GM21360 (cell line): ENCODE measurements around the gene GRIN2A.

Experiments used
- ATAC-seq: cut with Tn5 transposase; IDR thresholded peaks from one replicate; pipeline ENCODE4 v1.9.1; 2021; ENCODE audit warnings: mild to moderate bottlenecking, moderate library complexity; ENCODE audit not compliant: unreplicated experiment

The GRIN2A gene

DNA sequence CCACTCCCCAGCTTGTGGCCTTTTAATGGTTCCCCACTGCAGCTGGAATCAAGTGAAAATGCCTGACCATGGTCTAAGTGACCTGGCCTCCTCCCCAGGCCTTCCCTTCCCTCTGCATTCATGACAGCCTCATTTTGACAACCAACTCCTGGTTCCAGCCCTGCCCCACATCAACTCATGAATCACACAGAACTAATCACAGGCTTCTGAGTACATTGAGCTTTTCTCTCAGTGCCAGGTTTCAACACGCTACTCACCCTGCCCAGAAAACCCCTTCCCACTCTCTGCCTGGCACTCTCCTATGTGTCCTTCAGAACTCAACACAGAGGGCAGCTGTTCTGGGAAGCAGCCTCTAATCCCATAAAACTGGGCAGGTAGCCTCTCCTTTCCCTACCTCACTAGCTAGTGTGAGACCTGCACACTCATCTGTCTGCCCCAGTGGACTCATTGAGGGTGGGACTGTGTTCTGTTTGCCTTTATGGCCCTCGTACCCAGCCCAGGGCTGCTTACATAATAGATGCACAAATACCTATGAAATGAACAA is 313.6 kb downstream of the GRIN2A start:
- ATAC-seq, result no peak

DNA sequence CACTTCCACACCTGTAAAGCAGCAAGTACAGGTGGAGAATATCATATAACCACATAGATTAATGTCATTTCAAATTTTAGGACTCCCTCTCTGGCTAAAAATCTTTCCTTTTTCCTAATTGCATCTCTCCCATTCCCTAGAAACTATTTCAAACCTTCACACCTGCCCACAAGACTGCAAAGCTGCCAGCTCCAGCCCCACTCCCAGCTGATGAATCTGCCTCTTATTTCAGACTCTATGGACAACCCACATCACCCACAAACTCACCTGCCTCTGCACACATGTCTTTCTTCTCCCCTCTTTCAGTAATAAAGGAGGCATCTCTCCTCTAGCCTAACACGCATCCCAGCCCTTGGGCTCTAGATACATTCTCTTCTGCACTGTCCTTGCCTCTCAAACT is 315.1 kb downstream of the GRIN2A start:
- no peak for ATAC-seq

DNA sequence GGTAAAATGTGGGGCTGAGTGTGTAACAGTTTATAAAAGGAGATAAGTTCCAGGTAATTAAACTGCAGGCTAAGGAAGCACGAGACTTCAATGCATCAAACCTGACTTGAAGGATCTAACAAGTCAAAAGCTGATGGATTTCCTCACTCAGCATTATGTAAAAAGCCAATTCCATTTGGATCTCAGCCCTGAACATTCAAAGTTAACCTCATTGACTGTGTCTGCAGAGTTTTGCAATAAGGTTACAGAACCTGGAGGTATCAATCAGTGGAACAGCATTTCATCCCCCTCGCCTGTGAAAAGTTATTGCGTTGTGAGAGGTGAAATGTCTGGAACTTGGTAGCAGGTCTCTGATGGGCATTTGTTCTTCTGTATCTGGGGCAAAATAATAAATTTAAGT is 317.8 kb downstream of the GRIN2A start:
- ATAC-seq, result no peak

DNA sequence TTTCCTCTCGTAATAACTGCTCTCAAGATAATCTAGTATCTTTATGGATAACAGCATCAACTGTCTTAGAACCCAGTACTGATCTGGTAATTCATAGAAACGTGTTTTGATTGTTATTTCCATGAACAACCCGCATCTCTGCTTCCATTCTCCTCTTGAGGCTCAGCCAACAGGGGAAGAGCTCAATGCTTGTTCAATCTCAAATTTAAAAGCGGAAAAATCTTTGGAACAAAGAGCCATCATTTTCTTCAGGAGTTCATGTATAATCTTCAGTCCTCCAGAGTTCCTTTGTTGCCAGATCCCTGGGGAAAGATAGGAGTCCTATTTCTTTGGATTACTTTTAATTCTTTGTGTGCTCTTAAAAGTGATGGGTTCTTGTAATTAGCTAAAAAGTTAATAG is 319.9 kb downstream of the GRIN2A start:
- no peak for ATAC-seq

DNA sequence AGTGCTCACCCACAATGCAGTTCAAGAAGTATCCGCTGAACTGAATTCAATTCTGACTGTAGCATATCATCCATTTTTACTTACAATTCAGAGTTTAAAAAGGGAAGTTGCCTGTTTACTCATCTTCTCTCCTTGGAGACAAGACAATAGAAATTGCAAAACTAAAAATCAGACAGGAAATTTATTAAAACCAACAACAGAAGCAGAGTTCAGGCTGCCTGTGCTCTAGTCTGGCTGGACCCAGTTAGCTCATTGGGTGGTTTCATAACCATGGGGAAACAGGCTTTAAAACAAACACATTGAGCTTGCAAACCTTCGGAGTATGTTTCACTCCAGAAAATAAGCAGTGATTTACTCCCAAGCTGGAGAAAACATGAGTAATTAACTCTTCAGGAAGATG is 321.4 kb downstream of the GRIN2A start:
- ATAC-seq, result no peak

DNA sequence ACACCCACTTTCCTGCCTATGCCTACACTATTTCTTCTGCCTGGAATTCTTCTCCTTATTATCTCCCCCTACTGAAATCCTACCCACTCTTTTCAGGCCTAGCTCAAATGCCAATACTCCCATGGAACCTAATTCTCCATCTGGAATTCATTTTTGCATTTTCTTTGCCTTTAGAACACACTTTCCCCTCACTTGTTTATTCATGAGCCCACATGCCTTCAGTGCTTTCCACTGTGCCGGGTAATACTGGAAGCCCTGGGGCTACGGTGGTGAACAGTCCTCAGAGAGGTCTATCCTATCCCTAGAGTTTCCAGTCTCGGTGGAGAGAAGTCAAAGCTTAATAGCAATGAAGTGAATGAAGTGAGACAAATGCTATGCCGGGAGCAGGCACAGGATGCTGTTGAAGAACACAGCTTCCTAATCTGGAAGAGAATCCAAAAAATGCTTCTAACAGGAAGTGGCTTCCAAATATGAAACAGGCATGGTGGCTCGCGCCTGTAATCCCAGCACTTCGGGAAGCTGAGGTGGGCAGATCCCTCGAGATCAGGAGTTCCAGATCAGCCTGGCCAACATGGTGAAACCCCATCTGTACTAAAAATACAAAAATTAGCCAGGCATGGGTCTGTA is 322.4 kb downstream of the GRIN2A start:
- ATAC-seq, result no peak

DNA sequence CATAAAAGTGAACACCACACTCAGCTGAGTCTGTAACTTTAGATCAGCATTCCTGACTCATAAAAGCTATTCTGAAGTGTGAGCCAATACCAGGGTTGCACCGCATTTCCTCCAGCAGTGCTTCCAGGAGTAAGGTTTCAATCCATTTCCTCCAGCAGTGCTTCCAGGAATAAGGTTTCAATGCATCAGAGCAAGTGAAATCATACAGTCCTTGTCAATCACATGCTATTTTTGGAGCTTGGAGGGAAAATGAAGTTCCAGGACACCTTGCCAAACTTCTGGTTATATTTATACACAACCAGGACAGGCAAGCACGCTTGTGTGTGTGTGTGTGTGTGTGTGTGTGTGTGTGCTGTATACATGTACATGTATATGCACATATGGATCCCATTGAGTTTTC is 327.6 kb downstream of the GRIN2A start:
- ATAC-seq, result no peak

DNA sequence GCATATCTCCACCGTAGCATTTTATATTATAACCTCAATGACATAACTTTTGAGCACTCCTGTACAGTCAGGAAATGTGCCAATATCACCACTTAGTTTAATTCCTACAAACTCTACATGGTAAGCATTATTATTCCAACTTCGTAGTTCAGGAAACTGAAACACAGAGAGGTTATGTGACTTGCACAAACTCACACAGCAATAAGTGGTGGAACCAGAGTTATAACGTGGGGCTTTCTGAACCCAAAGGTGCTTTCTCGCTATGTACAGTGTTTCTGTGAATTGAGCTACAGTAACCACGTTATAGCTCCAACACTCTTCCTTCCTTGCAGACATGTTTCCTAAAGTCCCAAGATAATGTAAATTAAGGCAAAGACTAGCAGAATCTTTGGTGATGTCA is 330.2 kb downstream of the GRIN2A start:
- no peak for ATAC-seq

DNA sequence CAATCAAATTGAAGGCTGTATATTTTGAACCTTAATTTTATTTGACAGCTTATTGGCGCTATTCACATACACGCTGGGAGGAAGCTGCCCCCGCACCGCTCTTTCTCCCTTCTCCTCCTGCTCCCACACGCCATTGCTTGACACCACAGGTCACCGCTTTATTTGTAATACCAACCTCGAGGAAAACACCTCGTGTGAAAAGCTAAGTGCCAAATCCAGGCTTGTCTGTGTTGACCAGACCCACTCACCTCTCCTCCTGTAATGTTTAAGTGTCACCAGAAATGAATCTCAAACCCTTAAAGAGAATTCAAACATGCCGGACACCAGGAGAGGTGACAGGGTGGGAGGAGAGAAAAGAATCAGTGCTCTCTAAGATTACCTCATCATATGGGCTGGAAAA is 331.4 kb downstream of the GRIN2A start:
- ATAC-seq, result no peak

DNA sequence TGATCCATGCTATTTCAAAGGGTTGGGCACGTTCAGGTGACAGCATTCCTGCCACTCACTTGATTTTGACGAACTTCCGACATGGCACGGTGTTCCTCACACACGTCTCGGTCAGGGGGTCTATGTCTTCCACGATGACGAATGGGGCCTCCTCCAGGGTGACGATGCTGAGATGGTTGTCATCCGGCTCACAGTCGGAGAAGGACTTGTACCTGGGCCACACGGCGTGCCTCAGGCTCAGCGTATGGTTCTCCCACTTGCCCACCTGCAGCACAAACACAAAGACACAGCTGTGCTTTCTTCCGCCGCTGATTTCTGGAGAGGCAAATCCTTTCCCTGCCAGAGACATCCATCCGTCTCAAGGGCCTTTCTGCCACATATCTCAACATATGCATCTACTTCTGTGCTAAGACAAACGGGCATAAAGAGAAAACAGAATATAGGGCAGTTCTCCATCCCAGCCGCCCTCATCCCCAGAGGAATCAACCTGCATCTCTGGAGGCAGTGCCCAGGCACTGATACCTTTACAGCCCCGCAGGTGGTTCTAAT is 332.5 kb downstream of the GRIN2A start:
- no peak for ATAC-seq

DNA sequence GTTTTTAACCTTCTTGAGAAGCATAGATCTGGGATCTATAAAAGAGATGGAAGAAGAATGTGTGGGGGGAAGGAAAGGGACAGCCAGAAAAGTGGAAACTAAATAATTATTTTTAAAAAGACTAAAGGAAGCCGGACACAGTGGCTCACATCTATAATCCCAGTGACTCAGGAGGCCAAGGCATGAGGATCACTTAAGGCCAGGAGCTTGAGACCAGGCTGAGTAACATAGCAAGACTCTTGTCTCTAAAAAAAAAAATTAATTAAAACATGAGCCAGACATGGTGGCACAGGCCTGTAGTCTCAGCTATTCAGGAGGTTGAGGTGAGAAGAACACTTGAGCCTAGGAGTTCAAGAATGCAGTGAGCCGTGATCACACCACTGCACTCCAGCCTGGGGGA is 335.1 kb downstream of the GRIN2A start:
- ATAC-seq, result no peak

DNA sequence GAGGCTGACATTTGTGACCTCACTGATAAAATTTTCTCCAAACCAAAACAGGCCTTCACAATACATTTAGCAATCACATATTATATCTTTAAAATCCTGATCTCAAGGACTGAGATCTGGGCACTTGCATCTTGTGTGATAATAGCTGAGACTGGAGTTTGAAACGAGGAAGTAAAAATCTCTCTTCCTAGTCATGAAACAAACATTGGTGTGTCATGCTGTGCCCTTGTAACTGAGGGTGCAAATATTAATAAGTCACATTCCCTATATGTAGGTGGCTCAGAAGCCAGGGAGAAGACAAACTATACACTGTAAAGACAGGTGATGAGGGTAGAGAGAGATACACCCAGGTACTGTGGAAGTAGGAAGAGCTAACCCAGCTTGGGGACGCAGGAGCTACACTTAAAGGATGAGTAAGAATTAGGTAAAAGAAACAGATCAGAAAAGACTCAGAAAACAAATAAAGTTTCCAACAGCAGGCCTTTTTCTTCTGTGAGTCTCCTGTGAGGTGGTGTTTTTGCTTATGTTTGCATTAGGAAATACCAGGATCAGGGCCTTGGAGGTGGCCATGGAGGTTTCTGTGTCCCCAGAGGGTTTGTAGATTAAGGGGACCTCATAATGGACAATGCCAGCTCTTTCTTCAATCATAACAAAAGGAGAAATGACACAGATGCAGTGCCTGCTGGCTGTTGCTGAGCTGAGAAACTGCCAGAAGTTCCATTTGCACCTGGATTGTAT is 335.7 kb downstream of the GRIN2A start:
- no peak for ATAC-seq

DNA sequence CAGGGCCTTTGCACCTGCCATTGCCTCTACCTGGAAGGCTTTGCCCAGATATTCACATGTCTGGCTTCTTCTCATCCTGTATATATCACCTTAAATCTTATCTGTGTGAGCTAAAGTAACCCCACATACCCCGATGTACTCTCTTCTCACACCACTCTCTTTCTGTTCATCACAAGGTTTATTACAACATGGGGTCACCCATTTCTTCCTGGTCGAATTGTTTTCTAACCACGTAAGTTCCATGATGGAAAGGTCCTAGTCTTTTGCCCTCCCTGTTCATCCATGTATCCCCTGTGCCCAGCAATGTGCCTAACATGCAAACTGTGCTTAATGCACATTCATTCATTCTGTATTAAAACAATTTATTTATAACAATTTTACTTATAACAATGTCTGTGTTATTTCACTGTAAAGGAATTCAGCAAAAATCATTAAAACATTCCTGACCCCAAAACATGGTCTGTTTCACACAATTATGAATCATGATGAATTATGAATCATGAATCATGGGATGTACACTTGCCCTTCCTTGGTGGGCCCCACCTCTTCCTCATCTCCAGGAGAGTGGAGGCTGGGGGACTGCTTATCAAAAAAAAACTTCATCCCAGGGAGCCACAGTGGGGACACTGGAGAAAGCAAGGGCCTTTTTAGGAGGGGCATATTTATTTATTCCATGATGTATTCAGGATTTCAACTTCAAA is 336.4 kb downstream of the GRIN2A start:
- ATAC-seq, result no peak

DNA sequence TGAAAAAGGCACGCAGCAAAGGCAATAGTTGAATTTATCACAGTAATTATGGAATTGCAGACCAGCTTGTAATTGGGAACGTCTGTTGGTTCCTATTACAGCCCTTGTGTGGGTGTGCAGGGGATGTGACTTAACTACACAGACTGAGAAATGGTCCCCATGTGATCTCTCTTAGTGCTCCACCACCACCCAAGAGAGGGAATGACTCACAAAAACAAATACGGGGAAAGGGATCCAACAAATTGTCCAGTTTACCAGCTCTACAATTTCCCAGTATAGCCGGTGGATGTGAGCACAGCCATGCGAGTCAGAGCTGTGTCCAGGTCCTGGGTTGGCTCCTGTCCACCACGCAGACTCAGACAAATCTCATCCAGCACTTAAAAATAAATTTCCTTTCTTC is 337.9 kb downstream of the GRIN2A start:
- ATAC-seq, result no peak

DNA sequence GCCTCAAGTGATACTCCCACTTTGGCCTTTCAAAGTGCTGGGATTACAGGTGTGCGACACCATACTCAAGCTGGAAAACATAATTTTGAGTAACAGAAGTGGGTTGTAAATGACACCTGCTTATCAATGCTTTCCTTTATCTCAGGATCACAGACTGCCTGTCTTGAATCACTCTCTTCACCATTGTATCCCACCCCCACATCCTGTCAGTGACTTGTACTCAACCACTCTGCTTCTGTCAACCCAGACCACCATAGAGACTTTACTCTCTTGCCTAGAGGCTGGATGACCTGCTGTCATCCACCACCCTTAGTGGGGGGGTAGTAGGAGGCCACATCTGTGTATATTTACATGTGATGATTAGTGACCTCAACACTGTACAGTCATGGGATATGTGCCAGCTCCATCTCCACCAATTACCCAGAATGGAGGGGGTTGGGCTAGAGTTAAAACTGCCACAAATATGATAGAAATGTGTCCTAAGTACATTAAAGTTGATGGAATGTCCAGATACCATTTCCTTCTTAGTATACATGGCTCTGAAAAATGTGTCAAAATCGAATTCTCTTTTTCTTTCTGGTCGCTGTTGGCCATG is 338.7 kb downstream of the GRIN2A start:
- ATAC-seq, result no peak

DNA sequence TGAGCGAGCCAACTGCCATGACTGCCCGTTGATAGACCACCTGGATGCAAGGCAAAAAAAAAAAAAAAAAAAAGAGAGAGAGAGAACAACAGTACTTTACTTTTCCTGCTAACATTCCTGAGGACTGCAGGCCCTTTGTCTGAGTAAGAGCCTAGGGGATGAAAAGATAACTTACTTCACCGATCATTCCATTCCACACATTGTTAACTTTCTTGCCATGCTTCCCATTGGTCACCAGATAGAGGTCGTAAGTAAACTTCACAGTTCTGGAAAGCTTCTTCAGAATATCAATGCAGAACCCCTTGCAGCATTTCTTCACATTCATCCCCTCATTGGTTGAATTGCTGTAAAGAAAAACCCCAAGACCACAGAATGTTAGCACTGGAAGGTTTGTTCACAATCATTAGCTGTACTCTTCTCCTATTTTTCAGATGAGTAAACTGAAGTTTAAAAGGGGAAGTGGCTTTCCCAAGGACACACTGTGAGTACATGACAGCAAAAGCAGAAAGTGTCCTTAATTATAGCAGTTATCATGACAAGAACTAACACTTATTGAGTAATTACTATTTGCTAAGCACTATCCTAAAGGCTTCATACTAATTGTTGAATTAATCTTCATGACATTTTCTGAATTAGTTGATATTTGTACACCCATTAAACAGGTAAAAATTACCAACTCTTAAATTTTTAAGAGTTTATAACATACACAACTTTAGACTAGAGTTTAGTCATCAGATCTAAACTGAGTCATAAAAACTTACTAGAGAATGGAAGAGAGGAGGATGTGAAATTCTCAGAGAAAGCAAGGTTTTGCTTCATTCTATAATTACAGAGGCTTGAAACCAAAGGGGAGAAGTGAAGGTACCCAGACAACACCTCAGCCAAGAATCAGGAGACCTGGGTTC is 341.2 kb downstream of the GRIN2A start:
- ATAC-seq, result peak; percentile 66

DNA sequence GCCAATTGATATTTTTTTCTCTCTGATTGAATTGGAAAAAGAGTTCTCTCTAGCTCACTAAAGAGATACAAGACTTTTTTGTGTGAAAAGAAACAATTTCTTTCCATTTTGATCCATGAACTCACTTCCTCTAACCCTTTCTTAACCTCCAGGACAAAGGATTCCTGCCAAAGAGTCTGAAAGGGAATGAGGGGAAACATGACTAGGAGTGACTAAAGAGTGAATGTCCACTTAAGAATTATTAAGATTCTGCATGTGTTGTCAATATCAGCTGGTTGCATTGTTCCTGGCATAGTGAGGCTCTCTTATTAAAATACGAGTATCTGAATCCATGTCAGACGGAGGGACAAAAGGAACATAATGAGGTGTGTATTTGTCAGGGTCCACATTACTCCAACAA is 344.7 kb downstream of the GRIN2A start:
- ATAC-seq, result no peak

DNA sequence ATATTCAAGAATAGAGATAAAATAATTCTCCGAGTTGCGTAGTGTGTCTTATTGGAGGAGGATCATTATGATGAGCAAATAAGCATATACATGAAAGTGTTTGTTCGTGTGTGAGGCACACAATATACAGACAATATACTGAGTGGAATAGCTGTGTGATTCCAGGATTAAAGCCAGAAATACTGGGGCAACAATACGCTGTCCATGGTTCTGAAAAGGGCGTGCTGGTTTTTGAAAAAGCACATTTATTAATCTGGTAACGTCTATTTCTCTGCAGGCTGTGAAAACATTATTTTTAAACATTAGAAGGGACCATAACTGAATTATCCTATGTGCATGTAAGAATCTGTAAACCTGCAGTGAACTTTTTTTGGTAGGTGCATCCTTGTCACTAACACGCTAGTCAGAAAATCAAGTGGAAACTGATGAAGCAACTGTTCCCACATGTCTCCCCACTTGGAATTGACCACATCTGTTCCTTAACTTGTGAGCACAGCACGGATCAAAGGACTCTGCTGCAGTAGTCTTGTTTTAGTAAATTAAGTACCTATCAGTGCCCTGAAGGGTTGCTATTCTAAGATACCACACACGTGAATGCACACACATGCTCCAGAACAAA is 346.0 kb downstream of the GRIN2A start:
- no peak for ATAC-seq

DNA sequence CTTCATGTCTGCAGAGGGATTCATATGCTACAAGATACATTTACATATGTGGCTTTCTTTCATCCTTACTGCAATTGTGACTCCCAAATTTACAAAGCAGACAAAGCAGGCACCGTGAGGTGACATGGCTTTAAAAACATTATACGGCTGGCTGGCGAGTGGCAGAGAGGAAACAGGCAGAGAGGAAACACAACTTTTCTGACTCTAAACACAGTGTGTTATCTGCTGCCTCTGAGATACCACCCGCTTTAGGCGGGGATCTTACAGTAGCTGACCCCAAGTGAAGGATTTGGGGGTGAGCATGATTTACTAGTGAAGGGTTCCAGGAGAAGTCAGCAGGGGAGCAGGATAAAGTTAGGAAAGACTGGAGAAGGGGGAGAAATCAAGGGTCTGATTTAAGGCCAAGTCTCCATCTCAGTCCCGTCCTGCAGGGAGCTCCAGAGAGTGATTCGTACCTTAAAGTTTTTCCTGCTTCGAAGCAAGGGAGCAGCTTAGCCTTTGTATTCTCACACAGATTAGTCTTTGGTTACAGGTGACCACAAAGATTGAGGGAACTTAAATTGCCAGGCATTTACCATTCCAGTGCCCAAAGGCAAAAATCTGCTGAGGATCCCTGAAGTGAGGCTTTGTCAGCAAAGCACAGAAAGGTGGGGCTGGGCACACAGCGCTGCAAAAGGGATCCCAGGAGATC is 355.0 kb downstream of the GRIN2A start:
- no peak for ATAC-seq
